GM12891 (cell line): ENCODE measurements around the gene DSG3.

ENCODE experiments used
- POLR2A ChIP-seq: IDR thresholded peaks from 2 replicates; pipeline ENCODE4 v1.6.1; 2011; ENCODE audit warnings: low read depth, low read length, control low read depth
- POLR2AphosphoS5 ChIP-seq: IDR thresholded peaks from 2 replicates; pipeline ENCODE4 v1.6.1; 2011; ENCODE audit warnings: low read depth, low read length, control low read depth
- SPI1 ChIP-seq: IDR thresholded peaks from 2 replicates; pipeline ENCODE4 v1.6.1; 2011; ENCODE audit warnings: low read depth, low read length, control low read depth
- TAF1 ChIP-seq: IDR thresholded peaks from 2 replicates; pipeline ENCODE4 v1.6.1; 2011; ENCODE audit warnings: low read depth, low read length, control low read depth

- TF ChIP-seq POLR2A (no peak), POLR2AphosphoS5 (no peak), TAF1 (no peak), SPI1 (no peak)
Observed at GRCh38 chr18:31509571-31509970, 62.0 kb downstream of the DSG3 start.
